A673 (cell line): ENCODE results near the gene EXPH5.

Experiments used
- EZH2 ChIP-seq: fragments of 200-600 bp; sonication (generic); IDR thresholded peaks from 2 replicates; pipeline ENCODE4 v1.6.1; 2017; ENCODE audit warnings: borderline replicate concordance, low read depth, mild to moderate bottlenecking, mixed read lengths, antibody characterized with exemption, low read length; ENCODE audit not compliant: poor library complexity, severe bottlenecking
- TF ChIP-seq, protein P1 (sequence below): fragments of 300-800, 200-600 bp; sonication (generic); conservative IDR thresholded peaks from 2 replicates; pipeline ENCODE4 v1.5.1; 2017; ENCODE audit warnings: low read depth, mild to moderate bottlenecking, antibody characterized with exemption, low read length, moderate library complexity, mixed read lengths

DNA sequence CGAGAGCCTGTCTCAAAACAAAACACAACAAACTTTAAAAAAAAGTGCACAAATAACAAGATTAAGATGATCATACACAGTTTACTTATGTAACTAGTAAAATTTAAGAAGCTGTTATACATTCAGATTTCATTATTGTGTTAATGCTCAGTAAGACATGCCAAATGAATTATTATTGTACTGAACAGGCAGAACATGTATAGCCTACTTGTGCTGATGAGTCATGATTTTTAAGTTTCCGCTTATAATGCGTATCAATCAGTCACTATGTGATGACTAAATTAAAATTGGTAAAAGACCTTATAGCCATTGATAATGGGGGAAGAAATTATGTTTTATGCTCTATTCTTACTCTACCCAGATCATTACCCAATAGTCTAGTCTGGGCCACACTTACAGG lies 20.5 kb upstream of the EXPH5 start:
- TF ChIP-seq, protein P1, sequence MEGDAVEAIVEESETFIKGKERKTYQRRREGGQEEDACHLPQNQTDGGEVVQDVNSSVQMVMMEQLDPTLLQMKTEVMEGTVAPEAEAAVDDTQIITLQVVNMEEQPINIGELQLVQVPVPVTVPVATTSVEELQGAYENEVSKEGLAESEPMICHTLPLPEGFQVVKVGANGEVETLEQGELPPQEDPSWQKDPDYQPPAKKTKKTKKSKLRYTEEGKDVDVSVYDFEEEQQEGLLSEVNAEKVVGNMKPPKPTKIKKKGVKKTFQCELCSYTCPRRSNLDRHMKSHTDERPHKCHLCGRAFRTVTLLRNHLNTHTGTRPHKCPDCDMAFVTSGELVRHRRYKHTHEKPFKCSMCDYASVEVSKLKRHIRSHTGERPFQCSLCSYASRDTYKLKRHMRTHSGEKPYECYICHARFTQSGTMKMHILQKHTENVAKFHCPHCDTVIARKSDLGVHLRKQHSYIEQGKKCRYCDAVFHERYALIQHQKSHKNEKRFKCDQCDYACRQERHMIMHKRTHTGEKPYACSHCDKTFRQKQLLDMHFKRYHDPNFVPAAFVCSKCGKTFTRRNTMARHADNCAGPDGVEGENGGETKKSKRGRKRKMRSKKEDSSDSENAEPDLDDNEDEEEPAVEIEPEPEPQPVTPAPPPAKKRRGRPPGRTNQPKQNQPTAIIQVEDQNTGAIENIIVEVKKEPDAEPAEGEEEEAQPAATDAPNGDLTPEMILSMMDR = no peak
- no peak for TF ChIP-seq EZH2
